CD14-positive monocyte (primary cell): Measurements from ENCODE around the gene ATP5F1D. TPM values are rescaled to one million over a fixed set of nuclear protein-coding genes. Genes with fewer than 3 reads are reported as not detected.

Experiments
- DNase-seq, 3 donors: peaks; one replicate each; pipeline ENCODE4 v3.0.0-alpha.2; 2011 to 2022
- H2AFZ ChIP-seq: 2 replicates; pipeline ENCODE4 v1.6.0; 2012; ENCODE audit warnings: mild to moderate bottlenecking, low read depth, low read length, inconsistent platforms; ENCODE audit not compliant: insufficient read depth, poor library complexity, severe bottlenecking
- H3K27ac ChIP-seq, 2 donors: 1 replicate in 1 of 2; 2 replicates in 1 of 2; pipeline ENCODE4 v1.5.1; 2012 to 2013; ENCODE audit warnings: low read length in 2 of 2, control low read depth in 1 of 2, inconsistent platforms in 1 of 2, low read depth in 1 of 2, mild to moderate bottlenecking in 1 of 2
- H3K27me3 ChIP-seq, 2 donors: one replicate each; pipeline versions ENCODE4 v1.6.0 to v1.6.1; 2011 to 2013; ENCODE audit warnings: low read length in 2 of 2; ENCODE audit not compliant: control insufficient read depth in 2 of 2, insufficient read depth in 2 of 2
- H3K36me3 ChIP-seq, 2 donors: replicated peaks in 1 of 2; 1 replicate in 1 of 2; 2 replicates in 1 of 2; pipeline versions ENCODE4 v1.5.1 to v1.6.1; 2012 to 2013; ENCODE audit warnings: low read length in 2 of 2, control low read depth in 1 of 2, inconsistent platforms in 1 of 2, mild to moderate bottlenecking in 1 of 2; ENCODE audit not compliant: insufficient read depth in 2 of 2, control insufficient read depth in 1 of 2
- H3K4me1 ChIP-seq, 2 donors: 1 replicate in 1 of 2; 2 replicates in 1 of 2; pipeline versions ENCODE4 v1.5.1 to v1.6.1; 2012 to 2013; ENCODE audit warnings: low read length in 2 of 2, control low read depth in 1 of 2, inconsistent platforms in 1 of 2, mild to moderate bottlenecking in 1 of 2, moderate library complexity in 1 of 2; ENCODE audit not compliant: insufficient read depth in 2 of 2, control insufficient read depth in 1 of 2
- H3K4me2 ChIP-seq: replicated peaks from 2 replicates; pipeline ENCODE3; 2012; ENCODE audit warnings: low read length, moderate library complexity, mild to moderate bottlenecking; ENCODE audit not compliant: poor library complexity, severe bottlenecking; ENCODE audit errors: extremely low read depth
- H3K4me3 ChIP-seq, 3 experiments: fragments of 200-600 bp in 1 of 3; sonication (generic) in 1 of 3; replicated peaks in 1 of 3; 1 replicate in 2 of 3; 2 replicates in 1 of 3; pipeline ENCODE4 v1.5.1; 2011 to 2013; ENCODE audit warnings: low read length in 3 of 3, mild to moderate bottlenecking in 3 of 3, control low read depth in 2 of 3, low read depth in 2 of 3, inconsistent platforms in 1 of 3, moderate library complexity in 1 of 3
- H3K79me2 ChIP-seq: 2 replicates; pipeline ENCODE4 v1.6.0; 2012; ENCODE audit warnings: mild to moderate bottlenecking, control low read depth, inconsistent platforms, low read length, moderate library complexity; ENCODE audit not compliant: insufficient read depth
- H3K9ac ChIP-seq: 2 replicates; pipeline ENCODE4 v1.6.0; 2017; ENCODE audit warnings: low read length, mild to moderate bottlenecking; ENCODE audit not compliant: insufficient read depth, poor library complexity, severe bottlenecking
- H3K9me3 ChIP-seq, 2 donors: replicated peaks in 1 of 2; 1 replicate in 1 of 2; 2 replicates in 1 of 2; pipeline versions ENCODE4 v1.5.1 to v1.6.1; 2012 to 2013; ENCODE audit warnings: low read length in 2 of 2, control low read depth in 1 of 2; ENCODE audit not compliant: control insufficient read depth in 1 of 2, insufficient read depth in 1 of 2
- H4K20me1 ChIP-seq: 2 replicates; pipeline ENCODE4 v1.6.0; 2012; ENCODE audit warnings: mild to moderate bottlenecking, low read length, control low read depth, moderate library complexity; ENCODE audit not compliant: insufficient read depth
- H3K27ac Mint-ChIP-seq, 7 donors: one replicate each; pipeline ENCODE4 v1.8.0; 2020; ENCODE audit warnings: mild to moderate bottlenecking in 7 of 7, mixed read lengths in 7 of 7, moderate library complexity in 6 of 7, inconsistent platforms in 2 of 7
- H3K27me3 Mint-ChIP-seq, 3 donors: one replicate each; pipeline ENCODE4 v1.8.0; 2021 to 2022; ENCODE audit warnings: low read depth in 3 of 3, mild to moderate bottlenecking in 3 of 3, mixed read lengths in 3 of 3, moderate library complexity in 3 of 3, inconsistent platforms in 1 of 3
- H3K36me3 Mint-ChIP-seq, 2 donors: one replicate each; pipeline ENCODE4 v1.8.0; 2020; ENCODE audit warnings: mixed read lengths in 2 of 2, inconsistent platforms in 1 of 2, mild to moderate bottlenecking in 1 of 2
- H3K4me1 Mint-ChIP-seq: one replicate; pipeline ENCODE4 v1.8.0; 2020; ENCODE audit warnings: mild to moderate bottlenecking, mixed read lengths
- H3K4me3 Mint-ChIP-seq, 2 donors: one replicate each; pipeline ENCODE4 v1.8.0; 2020; ENCODE audit warnings: mild to moderate bottlenecking in 2 of 2, mixed read lengths in 2 of 2, moderate library complexity in 1 of 2
- H3K9me3 Mint-ChIP-seq, 7 donors: one replicate each; pipeline ENCODE4 v1.8.0; 2020 to 2022; ENCODE audit warnings: mixed read lengths in 7 of 7, mild to moderate bottlenecking in 6 of 7, moderate library complexity in 6 of 7, inconsistent platforms in 2 of 7
- WGBS: methylation state at CpG from one replicate; pipeline ENCODE4 v1.1.5; 2013; ENCODE audit warnings: missing lambda C conversion rate; ENCODE audit not compliant: insufficient coverage; 5-methylcytosine and 5-hydroxymethylcytosine counted together
- intact Hi-C, 2 donors: fragments of 100-400 bp; cut with micrococcal nuclease; formaldehyde crosslinking; loops; one replicate each; pipeline versions ENCODE4 v1.15.0 to v1.15.1; 2023
- polyA plus RNA-seq, 3 donors: library from polyadenylated mRNA; depleted of rRNA in 1 of 3; unstranded in 2 of 3; stranded (reverse) in 1 of 3; fragments of 300-500 nt in 2 of 3; fragments of >200 nt in 1 of 3; fragmentation: Illumina TruSeq in 2 of 3; gene quantifications; 1 replicate in 2 of 3; 2 replicates in 1 of 3; pipeline ENCODE4 v1.2.3, GENCODE V29; 2012 to 2021
- TF ChIP-seq, protein P1 (sequence below): fragments of 200-600 bp; IDR thresholded peaks from one replicate; pipeline ENCODE4 v1.8.0; 2022; ENCODE audit warnings: antibody characterized with exemption, mild to moderate bottlenecking

Gene ATP5F1D
- polyA plus RNA-seq, 3 donors, result 122 to 160 (median 143) TPM

DNA sequence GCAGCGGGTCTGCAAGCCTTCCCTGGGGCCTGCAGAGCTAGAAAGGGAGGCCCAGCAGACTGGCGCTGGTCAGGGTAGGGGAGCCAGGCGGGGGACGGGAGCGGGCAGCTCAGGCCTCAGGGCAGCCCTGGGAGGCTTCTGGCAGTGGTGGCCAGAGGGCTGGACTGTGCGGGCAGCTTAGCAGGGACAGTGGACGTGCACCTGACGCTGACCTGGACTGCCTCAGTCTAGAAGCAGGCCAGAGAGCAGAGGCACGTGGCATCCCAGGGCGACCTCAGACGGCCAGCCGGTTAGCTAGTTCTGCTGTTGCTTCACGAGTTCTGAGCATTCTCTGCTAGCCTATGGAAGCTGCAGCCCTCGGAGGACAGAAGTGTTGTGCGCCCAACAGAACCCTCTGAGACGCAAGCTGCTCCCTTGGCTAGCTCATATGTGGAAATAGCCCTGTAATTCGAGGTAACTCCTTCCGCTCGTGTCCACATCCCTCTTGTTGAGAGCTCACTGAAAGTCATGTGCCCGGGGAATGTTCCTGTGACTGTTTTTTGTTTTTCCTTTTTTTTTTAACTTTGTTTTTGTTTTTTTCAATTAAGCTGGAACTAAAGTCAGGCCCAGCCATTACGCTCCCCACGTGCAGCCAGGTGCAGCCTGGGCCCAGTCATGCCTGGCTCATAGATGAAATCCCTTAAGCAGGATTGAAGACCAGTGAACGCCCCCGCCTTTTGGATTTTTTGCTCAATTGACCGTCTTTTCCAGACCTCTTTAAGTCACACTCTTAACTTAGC, 31.9 kb downstream of the ATP5F1D start:
- Histone ChIP-seq H3K4me1 (peaks cover 70 to 80% of the 10 kb centered on the region in 2 donors), H3K4me2 (peak overlapping the region; percentile 100), H3K9me3 (no peaks in the 10 kb centered on the region), H3K9ac (no peak overlapping the region), H3K27ac (peak overlapping the region; percentile 85 to 89), H2AFZ (no peak overlapping the region), H3K79me2 (peaks cover 70% of the 10 kb centered on the region), H3K27me3 (no peaks in the 10 kb centered on the region), H3K36me3 (peaks cover 44 to 46% of the 10 kb centered on the region in 2 donors), H4K20me1 (peaks cover 70% of the 10 kb centered on the region), H3K4me3 (peak overlapping the region in 1 of 3 experiments; percentile 81)
- Mint-ChIP-seq H3K4me3 (peak overlapping the region; percentile 23 to 37), H3K4me1 (peaks cover 60% of the 10 kb centered on the region), H3K9me3 (peaks cover 0 to 2% (median 0%) of the 10 kb centered on the region in 7 donors), H3K36me3 (peaks cover 40 to 61% of the 10 kb centered on the region in 2 donors), H3K27me3 (no peaks in the 10 kb centered on the region), H3K27ac (peak overlapping the region; percentile 82 to 95 (median 86))
- WGBS, result 73% methylated on average over 22 of the region's 25 CpGs
- intact Hi-C loops, result no loop called here
- peak in 2 of 3 donors; percentile 40 to 66 for DNase-seq
- TF ChIP-seq, protein P1, sequence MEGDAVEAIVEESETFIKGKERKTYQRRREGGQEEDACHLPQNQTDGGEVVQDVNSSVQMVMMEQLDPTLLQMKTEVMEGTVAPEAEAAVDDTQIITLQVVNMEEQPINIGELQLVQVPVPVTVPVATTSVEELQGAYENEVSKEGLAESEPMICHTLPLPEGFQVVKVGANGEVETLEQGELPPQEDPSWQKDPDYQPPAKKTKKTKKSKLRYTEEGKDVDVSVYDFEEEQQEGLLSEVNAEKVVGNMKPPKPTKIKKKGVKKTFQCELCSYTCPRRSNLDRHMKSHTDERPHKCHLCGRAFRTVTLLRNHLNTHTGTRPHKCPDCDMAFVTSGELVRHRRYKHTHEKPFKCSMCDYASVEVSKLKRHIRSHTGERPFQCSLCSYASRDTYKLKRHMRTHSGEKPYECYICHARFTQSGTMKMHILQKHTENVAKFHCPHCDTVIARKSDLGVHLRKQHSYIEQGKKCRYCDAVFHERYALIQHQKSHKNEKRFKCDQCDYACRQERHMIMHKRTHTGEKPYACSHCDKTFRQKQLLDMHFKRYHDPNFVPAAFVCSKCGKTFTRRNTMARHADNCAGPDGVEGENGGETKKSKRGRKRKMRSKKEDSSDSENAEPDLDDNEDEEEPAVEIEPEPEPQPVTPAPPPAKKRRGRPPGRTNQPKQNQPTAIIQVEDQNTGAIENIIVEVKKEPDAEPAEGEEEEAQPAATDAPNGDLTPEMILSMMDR, result no peak

DNA sequence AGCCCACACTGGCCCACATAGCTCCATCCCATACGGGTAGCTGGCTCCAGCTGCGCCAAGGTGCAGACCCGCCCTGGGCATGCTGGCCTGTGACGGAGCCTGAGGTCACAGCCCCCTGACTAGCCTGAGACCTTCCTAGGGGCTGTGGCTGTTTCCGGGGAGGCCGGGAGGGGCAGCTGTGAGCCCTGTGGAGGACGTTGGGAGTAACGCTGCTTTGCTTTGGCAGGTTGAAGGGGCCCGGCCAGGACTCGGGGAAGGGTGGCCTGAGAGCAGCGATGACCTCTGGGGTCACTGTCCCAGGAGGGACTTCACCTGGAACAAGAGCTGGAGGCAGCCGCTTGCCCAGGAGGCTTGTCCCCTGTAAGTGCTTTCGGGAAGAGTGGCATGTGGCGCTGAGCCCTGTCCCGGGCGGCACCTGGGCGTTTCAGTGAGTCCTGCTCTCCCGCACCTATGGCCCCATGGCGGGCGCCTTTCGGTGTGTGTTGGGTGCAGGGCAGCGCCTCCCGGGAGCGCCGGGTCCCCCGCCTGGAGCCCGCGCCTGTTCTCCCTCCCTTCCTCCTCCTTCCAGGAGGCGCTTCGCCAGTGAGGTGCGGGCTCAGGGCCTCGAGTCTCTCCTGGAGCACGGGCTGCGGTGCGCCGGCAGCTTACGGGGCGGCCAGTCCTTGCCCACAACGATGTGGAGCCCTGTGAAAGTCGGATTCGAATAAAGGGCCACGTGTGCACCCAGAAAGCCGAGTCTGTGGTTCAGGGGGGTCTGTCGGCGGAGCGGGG, 32.7 kb downstream of the ATP5F1D start:
- peak overlapping the region; percentile 92 for H3K4me2 ChIP-seq
- H3K4me3 Mint-ChIP-seq, result peak overlapping the region; percentile 30 to 43
- DNase-seq, result no peak
- H3K9me3 Mint-ChIP-seq, result peaks cover 0 to 2% (median 0%) of the 10 kb centered on the region in 7 donors
- TF ChIP-seq, protein P1, result no peak
- H2AFZ ChIP-seq, result no peak overlapping the region
- peaks cover 68% of the 10 kb centered on the region for H4K20me1 ChIP-seq
- H3K27me3 ChIP-seq, result no peaks in the 10 kb centered on the region
- H3K4me1 ChIP-seq, result peaks cover 65 to 75% of the 10 kb centered on the region in 2 donors
- H3K36me3 Mint-ChIP-seq, result peaks cover 45 to 68% of the 10 kb centered on the region in 2 donors
- intact Hi-C loops, result no loop called here
- H3K27ac ChIP-seq, result peak overlapping the region; percentile 85 to 89
- H3K4me3 ChIP-seq, result peak overlapping the region in 1 of 3 experiments; percentile 81
- peak overlapping the region; percentile 90 for H3K9ac ChIP-seq
- H3K27me3 Mint-ChIP-seq, result no peaks in the 10 kb centered on the region
- H3K4me1 Mint-ChIP-seq, result peaks cover 56% of the 10 kb centered on the region
- peak overlapping the region; percentile 82 to 95 (median 88) for H3K27ac Mint-ChIP-seq
- 92% methylated on average over 40 of the region's 46 CpGs for WGBS
- no peaks in the 10 kb centered on the region for H3K9me3 ChIP-seq
- H3K36me3 ChIP-seq, result peaks cover 50 to 53% of the 10 kb centered on the region in 2 donors
- H3K79me2 ChIP-seq, result peaks cover 70% of the 10 kb centered on the region
